ENCODE measurements around the gene OGG1.

DNA sequence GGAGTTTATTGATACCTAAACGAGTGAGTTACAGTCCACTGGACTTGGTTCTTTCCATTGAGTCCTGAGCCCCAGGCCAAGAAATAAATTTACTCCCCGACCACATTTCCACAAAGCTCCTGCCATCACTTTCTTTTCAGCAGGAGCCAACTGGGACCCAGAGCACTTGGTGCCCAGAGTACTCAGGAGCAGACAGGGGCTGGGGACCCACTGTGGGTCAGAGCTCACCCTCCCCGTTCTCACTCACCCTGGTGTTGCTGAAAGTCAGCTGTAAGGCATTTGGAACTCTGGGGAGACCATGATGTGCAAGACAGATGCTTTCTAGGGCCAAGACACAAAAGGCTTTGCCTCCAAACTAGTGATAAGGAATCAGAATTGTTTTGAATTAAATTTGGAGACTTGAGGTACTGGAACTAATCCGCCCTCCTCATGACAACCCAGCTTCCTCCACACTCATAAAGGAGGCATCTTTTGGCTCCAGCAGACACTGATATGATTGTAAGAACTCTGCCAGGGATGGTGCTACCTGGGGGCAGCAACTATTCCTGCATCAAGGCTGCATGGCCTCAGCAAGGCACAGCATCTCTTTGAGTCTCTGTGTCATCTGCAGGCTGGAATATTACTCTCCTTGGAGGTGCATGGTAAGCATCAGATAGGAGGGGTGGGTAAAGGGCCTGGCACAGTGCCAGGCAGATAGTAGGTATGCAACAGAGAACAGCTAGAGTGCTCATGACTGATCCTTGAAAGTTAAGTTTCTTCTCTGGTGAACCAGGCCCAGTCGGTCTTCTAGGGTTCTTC is 27.3 kb downstream of the OGG1 start:
- no peak for TF ChIP-seq BACH2 (CRISPR knock-in tag; IDR thresholded peaks at IDR 0.05; ENCODE audit: borderline replicate concordance)
- TF ChIP-seq ZC3H10 (CRISPR knock-in tag; IDR thresholded peaks at IDR 0.05): no peak
- no peak for TF ChIP-seq ESRRG (CRISPR knock-in tag; IDR thresholded peaks at IDR 0.05)
- TF ChIP-seq, protein P1, sequence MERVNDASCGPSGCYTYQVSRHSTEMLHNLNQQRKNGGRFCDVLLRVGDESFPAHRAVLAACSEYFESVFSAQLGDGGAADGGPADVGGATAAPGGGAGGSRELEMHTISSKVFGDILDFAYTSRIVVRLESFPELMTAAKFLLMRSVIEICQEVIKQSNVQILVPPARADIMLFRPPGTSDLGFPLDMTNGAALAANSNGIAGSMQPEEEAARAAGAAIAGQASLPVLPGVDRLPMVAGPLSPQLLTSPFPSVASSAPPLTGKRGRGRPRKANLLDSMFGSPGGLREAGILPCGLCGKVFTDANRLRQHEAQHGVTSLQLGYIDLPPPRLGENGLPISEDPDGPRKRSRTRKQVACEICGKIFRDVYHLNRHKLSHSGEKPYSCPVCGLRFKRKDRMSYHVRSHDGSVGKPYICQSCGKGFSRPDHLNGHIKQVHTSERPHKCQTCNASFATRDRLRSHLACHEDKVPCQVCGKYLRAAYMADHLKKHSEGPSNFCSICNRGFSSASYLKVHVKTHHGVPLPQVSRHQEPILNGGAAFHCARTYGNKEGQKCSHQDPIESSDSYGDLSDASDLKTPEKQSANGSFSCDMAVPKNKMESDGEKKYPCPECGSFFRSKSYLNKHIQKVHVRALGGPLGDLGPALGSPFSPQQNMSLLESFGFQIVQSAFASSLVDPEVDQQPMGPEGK (CRISPR knock-in tag; IDR thresholded peaks at IDR 0.05; ENCODE audit: borderline replicate concordance): no peak
- no peak for TF ChIP-seq RARB (CRISPR knock-in tag; IDR thresholded peaks at IDR 0.05)
